ENCODE results near the gene PRPF39. TPM values are rescaled to one million over a fixed set of nuclear protein-coding genes. Genes with fewer than 3 reads are reported as not detected.

The PRPF39 gene
- total RNA-seq, 4 donors from 2014 or later = 20.7 to 30.0 (median 28.4) TPM

- no peaks in the 10 kb centered on the region for H3K27me3 ChIP-seq
- no peak overlapping the region for H3K4me3 ChIP-seq
- H3K9me3 ChIP-seq = no peaks in the 10 kb centered on the region
- no peak overlapping the region for H3K27ac ChIP-seq
- TF ChIP-seq POLR2A (IDR thresholded peaks at IDR 0.05) = no peak
- DNase-seq (ENCODE audit: low spot score in 2 of 2) = no peak
- H3K36me3 ChIP-seq = peaks cover 0 to 11% (median 0%) of the 10 kb centered on the region in 3 donors
- no peaks in the 10 kb centered on the region for H3K4me1 ChIP-seq
These were observed 60.7 kb downstream of the PRPF39 start for GRCh38 chr14:45144658-45145057.

GRCh38 chr14:45145214-45145613 is 61.3 kb downstream of the PRPF39 start:
- WGBS, 2 donors = 94 to 96% methylated on average over 3 of the region's 3 CpGs
- Histone ChIP-seq H3K4me3 (no peak overlapping the region), H3K27me3 (no peaks in the 10 kb centered on the region)

GRCh38 chr14:45149602-45150001 is 65.7 kb downstream of the PRPF39 start:
- no peak overlapping the region for H3K27ac ChIP-seq
- no peak overlapping the region for H3K4me3 ChIP-seq
- no peaks in the 10 kb centered on the region for H3K27me3 ChIP-seq
- H3K36me3 ChIP-seq = peaks cover 0 to 8% (median 0%) of the 10 kb centered on the region in 3 donors
- WGBS, 2 donors = 94 to 100% methylated on average over 3 of the region's 3 CpGs
- no peaks in the 10 kb centered on the region for H3K4me1 ChIP-seq
- no peaks in the 10 kb centered on the region for H3K9me3 ChIP-seq
- no peak for DNase-seq (ENCODE audit: low spot score in 2 of 2)
- no peak for TF ChIP-seq EP300 (IDR thresholded peaks at IDR 0.05)
- TF ChIP-seq POLR2A (IDR thresholded peaks at IDR 0.05) = no peak
- TF ChIP-seq CTCF (IDR thresholded peaks at IDR 0.05) = no peak

More at GRCh38 chr14:45145214-45145613, 61.3 kb downstream of the PRPF39 start:
- Histone ChIP-seq H3K9me3 (no peaks in the 10 kb centered on the region), H3K4me1 (no peaks in the 10 kb centered on the region), H3K36me3 (peaks cover 0 to 11% (median 0%) of the 10 kb centered on the region in 3 donors), H3K27ac (no peak overlapping the region)
- no peak for DNase-seq (ENCODE audit: low spot score in 2 of 2)
- TF ChIP-seq POLR2A (IDR thresholded peaks at IDR 0.05) = no peak
- TF ChIP-seq EP300 (IDR thresholded peaks at IDR 0.05) = no peak
- no peak for TF ChIP-seq CTCF (IDR thresholded peaks at IDR 0.05)

GRCh38 chr14:45150386-45150890 is 66.5 kb downstream of the PRPF39 start:
- Histone ChIP-seq H3K4me3 (no peak overlapping the region), H3K9me3 (no peaks in the 10 kb centered on the region), H3K27ac (no peak overlapping the region), H3K36me3 (peaks cover 0 to under 1% (median 0%) of the 10 kb centered on the region in 3 donors), H3K27me3 (no peaks in the 10 kb centered on the region), H3K4me1 (no peaks in the 10 kb centered on the region)
- no peak for DNase-seq (ENCODE audit: low spot score in 2 of 2)
- TF ChIP-seq CTCF (IDR thresholded peaks at IDR 0.05) (no peak), POLR2A (IDR thresholded peaks at IDR 0.05) (no peak), EP300 (IDR thresholded peaks at IDR 0.05) (no peak)
- 91 to 92% methylated on average over 4 of the region's 4 CpGs for WGBS, 2 donors

- H3K27me3 ChIP-seq = no peaks in the 10 kb centered on the region
- no peak for TF ChIP-seq EP300 (IDR thresholded peaks at IDR 0.05)
- no peak for TF ChIP-seq CTCF (IDR thresholded peaks at IDR 0.05)
- TF ChIP-seq POLR2A (IDR thresholded peaks at IDR 0.05) = no peak
- H3K36me3 ChIP-seq = peaks cover 0 to 11% (median 0%) of the 10 kb centered on the region in 3 donors
- DNase-seq (ENCODE audit: low spot score in 2 of 2) = no peak
- H3K4me3 ChIP-seq = no peak overlapping the region
- no peaks in the 10 kb centered on the region for H3K4me1 ChIP-seq
- H3K9me3 ChIP-seq = no peaks in the 10 kb centered on the region
- no peak overlapping the region for H3K27ac ChIP-seq
These were observed 72.2 kb downstream of the PRPF39 start for GRCh38 chr14:45156067-45156466.

Small RNA genes within 50 kb of the gene (small RNA-seq; reads per million reads assigned to genes)
- not detected for gene RF00151
- gene SNORD127 = 12,279 reads per million, percentile 100 among the genes with 10 or more reads in this experiment

Other genes starting within 250 kb of the PRPF39 start
- 10 to 100 TPM; 10.0 to 18.4 (median 11.6) TPM for gene KLHL28, start 122.2 kb upstream of the PRPF39 start, total RNA-seq
- 10 to 100 TPM; 22.2 to 51.8 (median 34.2) TPM for gene TOGARAM1, start 121.9 kb upstream of the PRPF39 start, total RNA-seq
- gene FKBP3, start 50.4 kb downstream of the PRPF39 start, total RNA-seq = 10 to 100 TPM; 19.6 to 45.7 (median 32.7) TPM
- 10 to 100 TPM in 1 of 4 donors, 1 to 10 TPM in 3; 5.1 to 12.9 (median 7.7) TPM for gene FANCM, start 51.8 kb downstream of the PRPF39 start, total RNA-seq
- gene MIS18BP1, start 169.1 kb downstream of the PRPF39 start, total RNA-seq = 10 to 100 TPM; 18.0 to 55.1 (median 29.2) TPM

Data from tibial nerve (tissue), 4 donors.